CD4-positive, alpha-beta T cell treated with Interferon gamma for 1 hour (primary cell): ENCODE data around the gene CRYAA.

Experiments used
- DNase-seq: peaks from one replicate; pipeline ENCODE4 v3.0.0-alpha.2; 2020

The CRYAA gene

GRCh38 chr21:43204638-43205037, 35.8 kb downstream of the CRYAA start:
- no peak for DNase-seq

GRCh38 chr21:43206231-43207042, 37.6 kb downstream of the CRYAA start:
- DNase-seq, result no peak

GRCh38 chr21:43207043-43207315, 38.2 kb downstream of the CRYAA start:
- DNase-seq, result no peak

- DNase-seq, result no peak
Measured at GRCh38 chr21:43207868-43208267, 39.1 kb downstream of the CRYAA start.

GRCh38 chr21:43208561-43209332, 39.9 kb downstream of the CRYAA start:
- no peak for DNase-seq

GRCh38 chr21:43209575-43210453, 41.0 kb downstream of the CRYAA start:
- DNase-seq, result no peak

GRCh38 chr21:43210454-43211071, 41.8 kb downstream of the CRYAA start:
- no peak for DNase-seq

GRCh38 chr21:43211072-43211759, 42.4 kb downstream of the CRYAA start:
- no peak for DNase-seq

GRCh38 chr21:43211760-43212115, 42.9 kb downstream of the CRYAA start:
- no peak for DNase-seq
